DND-41 (cell line): ENCODE measurements around the gene DCDC1.

Experiments
- ATAC-seq: fragments of 200-7000 bp; cut with Tn5 transposase; 3 replicates; pipeline ENCODE4 v1.9.1; 2021; ENCODE audit warnings: low read depth; ENCODE audit not compliant: insufficient read depth
- DNase-seq: peaks from one replicate; pipeline ENCODE4 v3.0.0-alpha.2; 2020
- H2AFZ ChIP-seq: 2 replicates; pipeline ENCODE4 v1.6.0; 2012; ENCODE audit warnings: low read depth, low read length
- H3K27ac ChIP-seq: 2 replicates; pipeline ENCODE4 v1.5.1; 2012; ENCODE audit warnings: low read length, inconsistent platforms
- H3K27me3 ChIP-seq: fragments of 200-600 bp; sonication (generic); 2 replicates; pipeline ENCODE4 v1.6.0; 2012; ENCODE audit warnings: low read length, mild to moderate bottlenecking, inconsistent platforms; ENCODE audit not compliant: insufficient read depth, poor library complexity
- H3K36me3 ChIP-seq: 2 replicates; pipeline ENCODE4 v1.5.1; 2012; ENCODE audit warnings: low read length, inconsistent platforms; ENCODE audit not compliant: insufficient read depth
- H3K4me1 ChIP-seq: 2 replicates; pipeline ENCODE4 v1.5.1; 2012; ENCODE audit warnings: mild to moderate bottlenecking, low read length; ENCODE audit not compliant: insufficient read depth
- H3K4me2 ChIP-seq: 2 replicates; pipeline ENCODE4 v1.6.0; 2012; ENCODE audit warnings: mild to moderate bottlenecking, moderate library complexity, low read length, inconsistent platforms; ENCODE audit not compliant: insufficient read depth
- H3K4me3 ChIP-seq, 2 experiments: fragments of 200-600 bp in 1 of 2; shearing (Covaris generic) in 1 of 2; 2 replicates each; pipeline ENCODE4 v1.5.1; 2012 to 2016; ENCODE audit warnings: inconsistent platforms in 2 of 2, low read length in 2 of 2, mild to moderate bottlenecking in 2 of 2, low read depth in 1 of 2, moderate library complexity in 1 of 2
- H3K79me2 ChIP-seq: 2 replicates; pipeline ENCODE4 v1.6.0; 2012; ENCODE audit warnings: low read length, inconsistent platforms; ENCODE audit not compliant: insufficient read depth
- H3K9ac ChIP-seq: 2 replicates; pipeline ENCODE4 v1.6.0; 2012; ENCODE audit warnings: low read depth, mild to moderate bottlenecking, inconsistent platforms, low read length, moderate library complexity
- H3K9me3 ChIP-seq: 2 replicates; pipeline ENCODE4 v1.5.1; 2012; ENCODE audit warnings: low read length, moderate library complexity, mild to moderate bottlenecking, inconsistent platforms; ENCODE audit not compliant: insufficient read depth, severe bottlenecking
- H4K20me1 ChIP-seq: 2 replicates; pipeline ENCODE4 v1.6.0; 2012; ENCODE audit warnings: low read length; ENCODE audit not compliant: insufficient read depth
- CTCF ChIP-seq: IDR thresholded peaks from 2 replicates; pipeline ENCODE4 v1.5.1; 2012; ENCODE audit warnings: borderline replicate concordance, low read length, moderate library complexity, mild to moderate bottlenecking; ENCODE audit not compliant: poor library complexity, severe bottlenecking; ENCODE audit errors: extremely low read depth
- EZH2 ChIP-seq: IDR thresholded peaks from 3 replicates; pipeline ENCODE4 v1.6.1; 2012; ENCODE audit warnings: borderline replicate concordance, low read depth, mild to moderate bottlenecking, moderate library complexity, low read length, inconsistent platforms; ENCODE audit not compliant: severe bottlenecking

The DCDC1 gene

GRCh38 chr11:30983776-30984441, 385.6 kb downstream of the DCDC1 start:
- ATAC-seq: no peak
- Histone ChIP-seq H3K4me2 (no peak overlapping the region), H4K20me1 (no peaks in the 10 kb centered on the region), H2AFZ (no peak overlapping the region), H3K9me3 (no peaks in the 10 kb centered on the region), H3K27ac (no peak overlapping the region), H3K36me3 (no peaks in the 10 kb centered on the region), H3K79me2 (no peaks in the 10 kb centered on the region), H3K4me3 (no peak overlapping the region), H3K27me3 (no peaks in the 10 kb centered on the region), H3K4me1 (no peaks in the 10 kb centered on the region), H3K9ac (no peak overlapping the region)
- TF ChIP-seq CTCF: no peak
- no peak for TF ChIP-seq EZH2
- DNase-seq: no peak

- H3K9me3 ChIP-seq: no peaks in the 10 kb centered on the region
- H3K4me3 ChIP-seq: no peak overlapping the region
- no peak overlapping the region for H3K4me2 ChIP-seq
- H4K20me1 ChIP-seq: no peaks in the 10 kb centered on the region
- no peaks in the 10 kb centered on the region for H3K79me2 ChIP-seq
- no peak overlapping the region for H2AFZ ChIP-seq
- no peaks in the 10 kb centered on the region for H3K36me3 ChIP-seq
- ATAC-seq (no peak), DNase-seq (no peak)
- H3K27me3 ChIP-seq: no peaks in the 10 kb centered on the region
- H3K4me1 ChIP-seq: no peaks in the 10 kb centered on the region
- no peak overlapping the region for H3K27ac ChIP-seq
- TF ChIP-seq CTCF: no peak
- no peak for TF ChIP-seq EZH2
- H3K9ac ChIP-seq: no peak overlapping the region
These were observed 386.4 kb downstream of the DCDC1 start for GRCh38 chr11:30983143-30983542.

GRCh38 chr11:30967579-30967978, 402.0 kb downstream of the DCDC1 start:
- TF ChIP-seq CTCF (no peak), EZH2 (no peak)
- H3K79me2 ChIP-seq: no peaks in the 10 kb centered on the region
- no peak overlapping the region for H3K9ac ChIP-seq
- H3K27ac ChIP-seq: no peak overlapping the region
- ATAC-seq (no peak), DNase-seq (no peak)
- no peaks in the 10 kb centered on the region for H3K4me1 ChIP-seq
- no peaks in the 10 kb centered on the region for H3K36me3 ChIP-seq
- H3K4me3 ChIP-seq: no peak overlapping the region
- H2AFZ ChIP-seq: no peak overlapping the region
- H4K20me1 ChIP-seq: no peaks in the 10 kb centered on the region
- H3K4me2 ChIP-seq: no peak overlapping the region
- H3K27me3 ChIP-seq: no peaks in the 10 kb centered on the region
- H3K9me3 ChIP-seq: no peaks in the 10 kb centered on the region

- H3K4me3 ChIP-seq: no peak overlapping the region
- no peaks in the 10 kb centered on the region for H4K20me1 ChIP-seq
- H3K4me2 ChIP-seq: no peak overlapping the region
- H3K79me2 ChIP-seq: no peaks in the 10 kb centered on the region
- H2AFZ ChIP-seq: no peak overlapping the region
- H3K9me3 ChIP-seq: no peaks in the 10 kb centered on the region
- no peaks in the 10 kb centered on the region for H3K27me3 ChIP-seq
- no peak overlapping the region for H3K9ac ChIP-seq
- TF ChIP-seq CTCF (peak; percentile 55), EZH2 (no peak)
- H3K27ac ChIP-seq: no peak overlapping the region
- H3K4me1 ChIP-seq: no peaks in the 10 kb centered on the region
- ATAC-seq (no peak), DNase-seq (no peak)
- H3K36me3 ChIP-seq: no peaks in the 10 kb centered on the region
These were observed 409.0 kb downstream of the DCDC1 start for GRCh38 chr11:30960387-30960992.
